Tibial nerve (tissue), 4 donors: ENCODE data around the gene CDR2. TPM values are rescaled to one million over a fixed set of nuclear protein-coding genes. Genes with fewer than 3 reads are reported as not detected.

Experiments
- DNase-seq, 2 donors: peaks; one replicate each; pipeline ENCODE4 v3.0.0-alpha.2; 2019; ENCODE audit warnings: low spot score in 2 of 2
- H3K27ac ChIP-seq, 4 donors: fragments of 200-600 bp; sonication (generic) in 3 of 4; one replicate each; pipeline ENCODE4 v1.5.1; 2017 to 2019; ENCODE audit warnings: mild to moderate bottlenecking in 1 of 4
- H3K27me3 ChIP-seq, 2 donors: fragments of 200-600 bp; sonication (generic) in 1 of 2; one replicate each; pipeline versions ENCODE4 v1.5.1 to v1.6.0; 2017 to 2019
- H3K36me3 ChIP-seq, 3 donors: fragments of 200-600 bp; sonication (generic); one replicate each; pipeline ENCODE4 v1.5.1; 2018 to 2019
- H3K4me1 ChIP-seq, 4 donors: fragments of 200-600 bp; sonication (generic) in 3 of 4; one replicate each; pipeline ENCODE4 v1.5.1; 2017 to 2019
- H3K4me3 ChIP-seq, 4 donors: fragments of 200-600 bp; sonication (generic) in 3 of 4; one replicate each; pipeline ENCODE4 v1.5.1; 2017 to 2019; ENCODE audit warnings: mild to moderate bottlenecking in 1 of 4, moderate library complexity in 1 of 4
- H3K9me3 ChIP-seq, 4 donors: fragments of 200-600 bp; sonication (generic) in 3 of 4; one replicate each; pipeline ENCODE4 v1.5.1; 2017 to 2019
- EP300 ChIP-seq, 2 donors: sonication (generic); formaldehyde crosslinking; IDR thresholded peaks; one replicate each; pipeline ENCODE4 v1.6.1; 2017; ENCODE audit warnings: antibody characterized with exemption in 2 of 2, mild to moderate bottlenecking in 1 of 2
- POLR2A ChIP-seq, 2 donors: fragments of 450-650 bp; IDR thresholded peaks; one replicate each; pipeline ENCODE4 v1.6.1; 2017; ENCODE audit warnings: antibody characterized with exemption in 2 of 2, mild to moderate bottlenecking in 2 of 2, moderate library complexity in 2 of 2
- WGBS, 2 donors: methylation state at CpG; one replicate each; pipeline ENCODE4 v1.1.5; 2018; 5-methylcytosine and 5-hydroxymethylcytosine counted together
- total RNA-seq, 4 donors: library from RNA; depleted of rRNA; stranded (reverse); fragments of >200 nt; gene quantifications; one replicate each; pipeline ENCODE4 v1.1.0, GENCODE V29; 2016
- TF ChIP-seq, protein P1 (sequence below), 5 experiments: fragments of 200-600 bp in 3 of 5; fragments of 450-650 bp in 2 of 5; sonication (generic) in 3 of 5; IDR thresholded peaks; one replicate each; pipeline ENCODE4 v1.5.1; 2016 to 2019; ENCODE audit warnings: antibody characterized with exemption in 5 of 5, mild to moderate bottlenecking in 3 of 5, moderate library complexity in 2 of 5

The CDR2 gene
- total RNA-seq, 4 donors from 2014 or later = 16.4 to 25.1 (median 18.7) TPM

DNA sequence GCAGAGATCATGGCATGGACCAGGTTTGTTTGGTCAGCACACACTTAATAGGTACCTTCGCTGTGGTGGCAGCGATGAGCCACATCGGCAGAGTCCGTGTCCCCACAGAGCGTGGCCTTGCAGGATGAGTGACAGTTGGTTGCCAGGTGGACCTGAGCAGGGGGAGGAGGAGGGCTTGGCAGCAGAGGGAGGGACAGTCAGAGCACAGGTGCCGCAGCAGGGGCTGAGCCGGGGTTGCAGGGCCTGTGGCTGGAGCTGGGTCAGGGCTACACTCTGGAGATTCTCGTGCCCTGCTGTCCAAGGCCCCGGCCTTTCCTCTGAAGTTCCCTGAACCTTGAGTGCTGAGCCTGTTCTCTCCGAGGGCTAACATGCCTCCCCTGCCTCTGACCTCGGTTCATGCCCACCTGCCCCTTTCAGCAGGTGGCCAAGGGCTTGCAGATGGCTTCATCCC, 52.4 kb downstream of the CDR2 start:
- TF ChIP-seq POLR2A (IDR thresholded peaks at IDR 0.05) (no peak), EP300 (IDR thresholded peaks at IDR 0.05) (no peak)
- TF ChIP-seq, protein P1, sequence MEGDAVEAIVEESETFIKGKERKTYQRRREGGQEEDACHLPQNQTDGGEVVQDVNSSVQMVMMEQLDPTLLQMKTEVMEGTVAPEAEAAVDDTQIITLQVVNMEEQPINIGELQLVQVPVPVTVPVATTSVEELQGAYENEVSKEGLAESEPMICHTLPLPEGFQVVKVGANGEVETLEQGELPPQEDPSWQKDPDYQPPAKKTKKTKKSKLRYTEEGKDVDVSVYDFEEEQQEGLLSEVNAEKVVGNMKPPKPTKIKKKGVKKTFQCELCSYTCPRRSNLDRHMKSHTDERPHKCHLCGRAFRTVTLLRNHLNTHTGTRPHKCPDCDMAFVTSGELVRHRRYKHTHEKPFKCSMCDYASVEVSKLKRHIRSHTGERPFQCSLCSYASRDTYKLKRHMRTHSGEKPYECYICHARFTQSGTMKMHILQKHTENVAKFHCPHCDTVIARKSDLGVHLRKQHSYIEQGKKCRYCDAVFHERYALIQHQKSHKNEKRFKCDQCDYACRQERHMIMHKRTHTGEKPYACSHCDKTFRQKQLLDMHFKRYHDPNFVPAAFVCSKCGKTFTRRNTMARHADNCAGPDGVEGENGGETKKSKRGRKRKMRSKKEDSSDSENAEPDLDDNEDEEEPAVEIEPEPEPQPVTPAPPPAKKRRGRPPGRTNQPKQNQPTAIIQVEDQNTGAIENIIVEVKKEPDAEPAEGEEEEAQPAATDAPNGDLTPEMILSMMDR (IDR thresholded peaks at IDR 0.05) = no peak
- Histone ChIP-seq H3K36me3 (peaks cover 0 to 92% (median 29%) of the 10 kb centered on the region in 3 donors), H3K4me1 (peaks cover 0 to 10% (median 0%) of the 10 kb centered on the region in 4 donors), H3K27me3 (no peaks in the 10 kb centered on the region), H3K27ac (no peak overlapping the region), H3K4me3 (no peak overlapping the region), H3K9me3 (no peaks in the 10 kb centered on the region)
- DNase-seq = no peak
- 92 to 97% methylated on average over 11 of the region's 11 CpGs for WGBS, 2 donors

DNA sequence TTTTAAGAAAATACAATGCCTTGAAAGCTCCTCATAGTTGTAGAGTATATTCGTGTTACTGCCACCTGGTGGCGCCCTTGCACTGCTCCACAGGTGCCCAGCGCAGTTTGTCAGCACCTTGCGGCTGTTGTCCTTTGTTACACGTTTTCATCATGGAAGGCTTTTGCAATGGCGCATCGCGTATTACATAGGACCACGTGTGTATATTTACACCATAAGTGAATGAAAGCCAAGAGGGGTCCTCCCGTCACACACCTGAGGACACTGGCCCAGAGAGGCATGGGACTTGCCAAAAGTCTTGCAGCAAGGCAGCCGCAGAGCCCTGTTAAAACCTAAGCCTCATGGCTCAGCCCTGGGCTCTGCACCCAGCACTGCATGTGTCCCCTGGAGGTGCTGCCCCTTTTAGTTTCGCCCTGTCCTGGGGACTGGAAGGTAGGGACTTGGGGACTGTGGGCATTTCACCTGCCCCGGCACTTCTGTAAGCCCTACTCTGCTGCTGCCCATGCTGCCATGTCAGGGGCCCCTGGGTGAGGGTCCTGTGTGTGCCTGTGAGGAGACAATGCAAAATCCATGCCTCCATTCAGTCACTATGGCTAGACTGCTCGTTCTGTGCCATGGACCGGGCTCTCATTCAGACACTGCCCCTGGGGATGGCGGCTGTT, 52.9 kb downstream of the CDR2 start:
- peak; percentile 58 to 60 for DNase-seq
- Histone ChIP-seq H3K9me3 (no peaks in the 10 kb centered on the region), H3K27me3 (no peaks in the 10 kb centered on the region), H3K4me3 (no peak overlapping the region), H3K4me1 (peaks cover 0 to 10% (median 0%) of the 10 kb centered on the region in 4 donors), H3K27ac (no peak overlapping the region), H3K36me3 (peaks cover 0 to 92% (median 30%) of the 10 kb centered on the region in 3 donors)
- 43 to 50% methylated on average over 14 to 15 of the region's 16 CpGs for WGBS, 2 donors
- TF ChIP-seq POLR2A (IDR thresholded peaks at IDR 0.05) = no peak
- TF ChIP-seq, protein P1 (IDR thresholded peaks at IDR 0.05) = peak; percentile 69 to 85 (median 78)
- peak in 1 of 2 donors; percentile 28 for TF ChIP-seq EP300 (IDR thresholded peaks at IDR 0.05)

DNA sequence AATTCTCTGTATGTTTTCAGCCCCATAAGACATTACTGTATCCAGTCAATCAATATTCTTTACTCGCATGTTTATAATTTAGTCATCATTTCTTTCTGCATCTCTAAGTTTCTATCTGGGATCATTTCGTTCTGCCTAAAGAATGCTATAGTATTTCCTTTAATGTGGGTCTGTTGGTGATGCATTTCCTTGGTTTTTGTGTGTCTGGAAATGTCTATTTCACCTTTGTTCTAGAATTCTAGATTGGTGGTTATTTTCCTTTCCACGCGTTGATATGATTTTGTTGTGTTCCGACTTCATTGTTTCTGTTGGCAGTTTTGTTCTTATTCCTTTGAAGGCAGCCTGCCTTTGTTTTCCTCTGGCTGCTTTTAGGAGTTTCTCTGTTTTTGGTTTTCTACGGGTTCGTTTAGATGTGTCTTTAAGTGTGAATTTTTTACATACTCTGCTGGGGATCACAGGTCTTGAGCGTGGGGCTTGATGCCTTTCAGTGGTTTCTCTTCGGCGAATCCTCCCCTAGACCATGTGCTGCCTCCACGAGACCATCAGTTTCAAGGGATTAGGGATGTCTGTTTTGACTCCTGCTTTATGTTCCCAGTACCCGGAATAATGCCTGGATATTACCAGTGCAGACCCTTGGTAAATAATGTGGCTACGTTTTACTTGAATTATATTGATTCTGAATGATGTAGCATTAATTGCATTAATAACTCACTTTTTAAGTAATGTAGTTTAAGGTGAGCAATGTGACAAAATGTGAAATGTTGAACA, 53.7 kb downstream of the CDR2 start:
- no peak for DNase-seq
- Histone ChIP-seq H3K27me3 (no peaks in the 10 kb centered on the region), H3K27ac (no peak overlapping the region), H3K9me3 (no peaks in the 10 kb centered on the region), H3K4me1 (peaks cover 0 to 10% (median 0%) of the 10 kb centered on the region in 4 donors), H3K36me3 (peaks cover 0 to 92% (median 27%) of the 10 kb centered on the region in 3 donors), H3K4me3 (no peak overlapping the region)
- WGBS, 2 donors = 75 to 77% methylated on average over 13 of the region's 13 CpGs
- TF ChIP-seq EP300 (IDR thresholded peaks at IDR 0.05) (no peak), POLR2A (IDR thresholded peaks at IDR 0.05) (no peak)
- TF ChIP-seq, protein P1 (IDR thresholded peaks at IDR 0.05) = no peak

DNA sequence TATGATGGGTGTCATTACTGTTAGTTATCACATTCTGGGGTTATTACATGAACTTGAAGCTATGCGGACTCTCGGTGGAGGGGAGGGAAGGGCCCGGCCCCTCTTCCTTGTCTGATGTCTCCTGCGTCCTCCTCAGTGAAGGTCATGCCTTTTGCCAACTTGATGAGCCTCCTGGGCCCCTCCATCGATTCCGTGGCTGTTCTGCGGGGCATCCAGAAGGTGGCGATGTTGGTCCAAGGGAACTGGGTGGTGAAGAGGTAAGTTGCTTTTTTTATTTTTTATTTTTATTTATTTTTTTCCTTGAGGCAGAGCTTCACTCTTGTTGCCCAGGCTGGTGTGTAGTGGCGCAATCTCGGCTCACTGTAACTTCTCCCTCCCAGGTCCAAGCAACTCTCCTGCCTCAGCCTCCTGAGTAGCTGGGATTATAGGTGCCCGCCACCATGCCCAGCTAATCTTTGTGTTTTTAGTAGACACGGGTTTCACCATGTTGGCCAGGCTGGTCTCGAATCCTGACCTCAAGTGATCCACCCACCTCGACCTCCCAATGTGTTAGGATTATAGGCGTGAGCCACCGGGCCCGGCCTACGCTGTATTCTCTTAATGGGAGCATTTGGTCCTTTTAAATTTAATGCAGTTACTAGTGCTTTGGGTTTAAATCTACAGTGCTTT, 55.6 kb downstream of the CDR2 start:
- Histone ChIP-seq H3K36me3 (peaks cover 0 to 92% (median 11%) of the 10 kb centered on the region in 3 donors), H3K27ac (no peak overlapping the region), H3K4me1 (peaks cover 0 to 10% (median 0%) of the 10 kb centered on the region in 4 donors), H3K9me3 (no peaks in the 10 kb centered on the region), H3K4me3 (no peak overlapping the region), H3K27me3 (no peaks in the 10 kb centered on the region)
- TF ChIP-seq POLR2A (IDR thresholded peaks at IDR 0.05) (no peak), EP300 (IDR thresholded peaks at IDR 0.05) (no peak)
- TF ChIP-seq, protein P1 (IDR thresholded peaks at IDR 0.05) = peak; percentile 16 to 49 (median 29)
- WGBS, 2 donors = 82 to 86% methylated on average over 18 of the region's 18 CpGs
- DNase-seq = peak in 1 of 2 donors; percentile 21
